HEK293 (cell line): ENCODE data around the gene HIC1.

Experiments
- CTCF ChIA-PET: fragments of 350-600 bp; formaldehyde crosslinking; extraction: SDS; loops from one replicate; lab custom pipeline; 2021; ENCODE audit warnings: antibody characterized with exemption; lab: Yijun Ruan, JAX
- POLR2A ChIA-PET: fragments of 300-600 bp; formaldehyde crosslinking; extraction: SDS; loops from one replicate; lab custom pipeline; 2020; ENCODE audit warnings: antibody characterized with exemption, inconsistent platforms; lab: Yijun Ruan, JAX
- H3K27ac ChIP-seq: fragments of 200-500 bp; sonication (Bioruptor generic); 2 replicates; pipeline ENCODE4 v1.5.1; 2014; ENCODE audit warnings: low read depth, low read length, control low read depth, inconsistent platforms; ENCODE audit errors: extremely low read depth
- H3K36me3 ChIP-seq, 2 experiments: fragments of 200-500 bp in 1 of 2; sonication (Bioruptor generic) in 1 of 2; 1 replicate in 1 of 2; 2 replicates in 1 of 2; pipeline ENCODE4 v1.5.1; 2014 to 2017; ENCODE audit warnings: inconsistent platforms in 2 of 2, low read length in 2 of 2; ENCODE audit not compliant: control insufficient read depth in 2 of 2, insufficient read depth in 1 of 2
- H3K4me1 ChIP-seq: fragments of 200-500 bp; sonication (Bioruptor generic); 2 replicates; pipeline ENCODE4 v1.5.1; 2014; ENCODE audit warnings: mild to moderate bottlenecking, low read length, inconsistent platforms; ENCODE audit not compliant: control insufficient read depth, insufficient read depth
- H3K4me3 ChIP-seq: 2 replicates; pipeline ENCODE4 v1.5.1; 2011; ENCODE audit warnings: low read depth, mild to moderate bottlenecking, control low read depth, low read length, moderate library complexity
- H3K9me3 ChIP-seq: fragments of 200-500 bp; sonication (Bioruptor generic); 2 replicates; pipeline ENCODE4 v1.5.1; 2014; ENCODE audit warnings: low read depth, low read length, inconsistent platforms; ENCODE audit not compliant: control insufficient read depth, insufficient read depth
- ZFP41 ChIP-seq: fragments of 450-650 bp; formaldehyde crosslinking; IDR thresholded peaks from 2 replicates; pipeline ENCODE4 v1.5.1; 2016; ENCODE audit warnings: missing biosample characterization, missing genetic modification characterization, borderline replicate concordance
- ZNF48 ChIP-seq: fragments of 450-650 bp; formaldehyde crosslinking; IDR thresholded peaks from 2 replicates; pipeline ENCODE4 v1.5.1; 2016; ENCODE audit warnings: missing biosample characterization, missing genetic modification characterization
- ZNF558 ChIP-seq: fragments of 450-650 bp; formaldehyde crosslinking; IDR thresholded peaks from 2 replicates; pipeline ENCODE4 v1.5.1; 2016; ENCODE audit warnings: missing biosample characterization, missing genetic modification characterization
- ZNF76 ChIP-seq: fragments of 450-650 bp; formaldehyde crosslinking; IDR thresholded peaks from 2 replicates; pipeline ENCODE4; 2016; ENCODE audit warnings: low read depth, missing biosample characterization, missing genetic modification characterization, borderline replicate concordance
- ZSCAN16 ChIP-seq: fragments of 450-650 bp; formaldehyde crosslinking; IDR thresholded peaks from 2 replicates; pipeline ENCODE4 v1.5.1; 2016; ENCODE audit warnings: missing biosample characterization, missing genetic modification characterization

HIC1 gene

GRCh38 chr17:2111691-2112090 is 56.8 kb downstream of the HIC1 start:
- no peak for TF ChIP-seq ZSCAN16 (tag by site-specific recombination)
- no peak for TF ChIP-seq ZFP41 (tag by site-specific recombination)
- TF ChIP-seq ZNF76, result no peak
- TF ChIP-seq ZNF558 (tag by site-specific recombination), result no peak
- TF ChIP-seq ZNF48 (tag by site-specific recombination), result no peak
- CTCF ChIA-PET, result interaction anchor here (0.6 kb wide), 1 partner anchor 389 kb away, joined by 3 read pairs; no protein-coding TSS in a partner anchor
- H3K4me3 ChIP-seq, result no peak overlapping the region
- peaks cover 0 to 5% of the 10 kb centered on the region in 2 experiments; a peak in 1 of 3 replicates for H3K36me3 ChIP-seq
- H3K4me1 ChIP-seq, result no peaks in the 10 kb centered on the region
- no peak overlapping the region for H3K27ac ChIP-seq
- H3K9me3 ChIP-seq, result no peaks in the 10 kb centered on the region
- POLR2A ChIA-PET, result interaction anchor here (0.6 to 0.8 kb wide), 2 partner anchors 133 to 141 kb away, joined by 3 read pairs; no protein-coding TSS in a partner anchor
